HepG2 (cell line): ENCODE data around the gene ADAD2. TPM values are rescaled to one million over a fixed set of nuclear protein-coding genes. Genes with fewer than 3 reads are reported as not detected.

ENCODE experiments used
- CHD2 ChIP-seq: IDR thresholded peaks from 2 replicates; pipeline ENCODE4 v1.6.1; 2011; ENCODE audit warnings: low read depth, low read length, improper control_type of control experiment
- MBNL3 ChIP-seq: fragments of 250-450 bp; sonication (Bioruptor Pico); conservative IDR thresholded peaks from 2 replicates; pipeline ENCODE4 v1.8.0; 2022; ENCODE audit warnings: mild to moderate bottlenecking, inconsistent platforms
- MED8 ChIP-seq: sonication (generic); formaldehyde crosslinking; IDR thresholded peaks from 2 replicates; pipeline ENCODE4 v1.8.1; 2023; ENCODE audit warnings: mild to moderate bottlenecking, missing genetic modification reagents; ENCODE audit not compliant: insufficient replicate concordance
- MTA3 ChIP-seq: sonication (generic); formaldehyde crosslinking; IDR thresholded peaks from 2 replicates; pipeline ENCODE4 v1.4.0; 2020; ENCODE audit warnings: missing genetic modification reagents
- NCOA1 ChIP-seq: sonication (generic); formaldehyde crosslinking; IDR thresholded peaks from 2 replicates; pipeline ENCODE4 v1.9.0; 2021; ENCODE audit warnings: missing genetic modification reagents
- NFE2L1 ChIP-seq: sonication (generic); formaldehyde crosslinking; IDR thresholded peaks from 2 replicates; pipeline ENCODE4 v1.4.0; 2020; ENCODE audit warnings: missing genetic modification reagents, mild to moderate bottlenecking, borderline replicate concordance
- PBX2 ChIP-seq: IDR thresholded peaks from 2 replicates; pipeline ENCODE4 v1.6.1; 2016; ENCODE audit warnings: control low read depth
- RERE ChIP-seq: IDR thresholded peaks from 2 replicates; pipeline ENCODE4 v1.6.1; 2016; ENCODE audit warnings: low read depth, missing genetic modification reagents, missing compliant biosample characterization
- SMARCE1 ChIP-seq: fragments of 450-650 bp; IDR thresholded peaks from 2 replicates; pipeline ENCODE4 v1.6.1; 2017; ENCODE audit warnings: borderline replicate concordance
- SRSF9 ChIP-seq: fragments of 200-400 bp; formaldehyde crosslinking; IDR thresholded peaks from 2 replicates; pipeline ENCODE4 v1.6.1; 2018; ENCODE audit warnings: borderline replicate concordance, mild to moderate bottlenecking, low read depth, low read length; ENCODE audit not compliant: insufficient read depth, poor library complexity, severe bottlenecking
- THAP9 ChIP-seq: sonication (generic); formaldehyde crosslinking; IDR thresholded peaks from 2 replicates; pipeline ENCODE4; 2020; ENCODE audit warnings: missing genetic modification reagents, mild to moderate bottlenecking, borderline replicate concordance
- ZNF232 ChIP-seq: sonication (generic); formaldehyde crosslinking; IDR thresholded peaks from 2 replicates; pipeline ENCODE4 v1.4.0; 2020; ENCODE audit warnings: missing genetic modification reagents, borderline replicate concordance
- polyA plus RNA-seq, 8 experiments: library from polyadenylated mRNA; depleted of rRNA in 3 of 8; stranded (reverse) in 7 of 8; unstranded in 1 of 8; fragments of >200 nt; fragmentation: Illumina TruSeq in 4 of 8; extraction: Trizol in 4 of 8; gene quantifications; 2 replicates each; pipeline versions ENCODE4 v1.2.1 to v1.2.3, GENCODE V29; 2011 to 2016; ENCODE audit warnings: low read depth in 4 of 8, missing spikeins in 1 of 8, mixed read lengths in 1 of 8; ENCODE audit not compliant: insufficient read depth in 1 of 8
- total RNA-seq, 5 experiments: library from RNA; depleted of rRNA; stranded (reverse); fragments of >200 nt; fragmentation: Illumina TruSeq; extraction: Trizol; gene quantifications; 2 replicates each; pipeline ENCODE4 v1.2.3, GENCODE V29; 2016; ENCODE audit warnings: low read depth in 1 of 5
- TF ChIP-seq, protein P1 (sequence below): sonication (generic); formaldehyde crosslinking; IDR thresholded peaks from 2 replicates; pipeline ENCODE4 v1.8.1; 2023; ENCODE audit warnings: mild to moderate bottlenecking, missing genetic modification reagents, borderline replicate concordance

Gene ADAD2
- total and polyA plus RNA-seq, 2 of the 13 experiments (the other 11 are each of a cell fraction or from before 2014, with no cell fraction given), result not detected

- TF ChIP-seq THAP9 (peak; percentile 89), SRSF9 (no peak), NCOA1 (CRISPR knock-in tag) (peak; percentile 89), SMARCE1 (no peak), MBNL3 (CRISPR knock-in tag) (no peak), ZNF232 (no peak; the same call in 1 of the 2 replicates), PBX2 (CRISPR knock-in tag) (no peak), CHD2 (no peak), MED8 (no peak), MTA3 (no peak), NFE2L1 (CRISPR knock-in tag) (no peak), RERE (CRISPR knock-in tag) (no peak)
- TF ChIP-seq, protein P1, sequence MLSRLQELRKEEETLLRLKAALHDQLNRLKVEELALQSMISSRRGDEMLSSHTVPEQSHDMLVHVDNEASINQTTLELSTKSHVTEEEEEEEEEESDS (CRISPR knock-in tag), result no peak
These were observed 4.1 kb upstream of the ADAD2 start, which contains the start of gene TAF1C (continued) for GRCh38 chr16:84186685-84187437.
